Stomach (tissue), 4 donors: ENCODE measurements around the gene NOS1.

Source experiments
- CTCF ChIP-seq, 7 experiments: fragments of 450-650 bp in 4 of 7; fragments of 200-600 bp in 3 of 7; sonication (generic) in 3 of 7; IDR thresholded peaks; one replicate each; pipeline ENCODE4 v1.5.1; 2016 to 2019; ENCODE audit warnings: antibody characterized with exemption in 7 of 7, control low read depth in 2 of 7, mild to moderate bottlenecking in 1 of 7
- EP300 ChIP-seq: sonication (generic); formaldehyde crosslinking; IDR thresholded peaks from one replicate; pipeline ENCODE4 v1.6.1; 2017; ENCODE audit warnings: antibody characterized with exemption
- POLR2A ChIP-seq, 4 donors: fragments of 450-650 bp; IDR thresholded peaks; one replicate each; pipeline ENCODE4 v1.6.1; 2016; ENCODE audit warnings: antibody characterized with exemption in 4 of 4, control low read depth in 2 of 4, mild to moderate bottlenecking in 1 of 4, moderate library complexity in 1 of 4
- POLR2AphosphoS5 ChIP-seq, 3 donors: sonication (generic); formaldehyde crosslinking; IDR thresholded peaks; one replicate each; pipeline ENCODE4 v1.6.1; 2016; ENCODE audit warnings: antibody characterized with exemption in 3 of 3

DNA sequence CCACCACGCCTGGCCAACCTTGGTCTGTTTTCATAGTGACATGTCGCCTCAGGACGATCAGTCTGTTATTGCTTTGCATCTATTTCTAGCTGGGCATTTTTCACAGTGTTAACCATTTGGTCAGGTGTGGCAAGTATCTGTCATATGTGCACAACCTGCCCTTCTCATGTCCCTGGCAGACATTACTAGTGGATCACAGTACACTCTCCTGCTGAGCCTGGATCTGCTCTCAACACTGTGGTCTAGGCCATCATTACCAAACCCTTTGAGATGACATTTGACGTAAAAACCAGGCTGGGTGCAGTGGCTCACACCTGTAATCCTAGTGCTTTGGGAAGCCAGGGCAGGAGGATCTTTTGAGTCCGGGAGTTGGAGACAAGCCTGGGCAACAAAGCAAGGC lies 29.4 kb upstream of the NOS1 start:
- TF ChIP-seq CTCF (IDR thresholded peaks at IDR 0.05) (no peak), POLR2A (IDR thresholded peaks at IDR 0.05) (no peak), POLR2AphosphoS5 (IDR thresholded peaks at IDR 0.05) (no peak), EP300 (no peak)
